T1000 (cell line): ENCODE measurements around the gene RBM6.
"Not testable (repeated sequence)": the region's sequence is repeated elsewhere in the genome, so short reads cannot be mapped to it uniquely, and the experiment has no call there.

Source experiments
- DNase-seq: peaks from one replicate; lab custom pipeline; 2025; ENCODE audit warnings: mixed read lengths; lab: John Stamatoyannopoulos, UW

The RBM6 gene

GRCh38 chr3:49914906-49915305, 25.0 kb upstream of the RBM6 start:
- no peak for DNase-seq

- no peak for DNase-seq
Measured at GRCh38 chr3:49916686-49917085, 23.3 kb upstream of the RBM6 start.

GRCh38 chr3:49917806-49918590, 22.0 kb upstream of the RBM6 start:
- DNase-seq = not testable (repeated sequence)

GRCh38 chr3:49924683-49925082, 15.3 kb upstream of the RBM6 start:
- DNase-seq = no peak

GRCh38 chr3:49925485-49925884, 14.5 kb upstream of the RBM6 start:
- no peak for DNase-seq

- no peak for DNase-seq
Measured at GRCh38 chr3:49926117-49926728, 13.7 kb upstream of the RBM6 start.

- no peak for DNase-seq
Measured at GRCh38 chr3:49927798-49928197, 12.2 kb upstream of the RBM6 start.

- DNase-seq = no peak
Measured at GRCh38 chr3:49928481-49929017, 11.4 kb upstream of the RBM6 start.

GRCh38 chr3:49929291-49930167, 10.4 kb upstream of the RBM6 start, which contains the start of gene MON1A:
TSS of gene MON1A (minus strand) at chr3:49929811. CDS start at chr3:49913346, 16,465 bp downstream.
- DNase-seq = peak; percentile 92

GRCh38 chr3:49930168-49930690, 9.7 kb upstream of the RBM6 start:
- DNase-seq = no peak

- no peak for DNase-seq
Measured at GRCh38 chr3:49930922-49931321, 9.0 kb upstream of the RBM6 start.

- not testable (repeated sequence) for DNase-seq
Measured at GRCh38 chr3:49932281-49932680, 7.7 kb upstream of the RBM6 start.

GRCh38 chr3:49937090-49937489, 2.9 kb upstream of the RBM6 start:
- DNase-seq = no peak

GRCh38 chr3:49940667-49941249, 808 bp downstream of the RBM6 start:
- DNase-seq = no peak

- DNase-seq = no peak
Measured at GRCh38 chr3:49942651-49943050, 2.7 kb downstream of the RBM6 start.

- DNase-seq = no peak
Measured at GRCh38 chr3:49952924-49953323, 13.0 kb downstream of the RBM6 start.

GRCh38 chr3:49955636-49956035, 15.7 kb downstream of the RBM6 start:
- DNase-seq = no peak

GRCh38 chr3:49966233-49966942, 26.4 kb downstream of the RBM6 start:
- no peak for DNase-seq

- DNase-seq = no peak
Measured at GRCh38 chr3:49967291-49967690, 27.3 kb downstream of the RBM6 start.

- no peak for DNase-seq
Measured at GRCh38 chr3:49968346-49968745, 28.4 kb downstream of the RBM6 start.

GRCh38 chr3:49972656-49973055, 32.7 kb downstream of the RBM6 start:
- no peak for DNase-seq
